HG03066 (cell line): ENCODE results near the gene PRSS27.
"Not testable (repeated sequence)": the region's sequence is repeated elsewhere in the genome, so short reads cannot be mapped to it uniquely, and the experiment has no call there.

ENCODE experiments used
- ATAC-seq: cut with Tn5 transposase; IDR thresholded peaks from one replicate; pipeline ENCODE4 v1.9.1; 2021; ENCODE audit warnings: low read depth; ENCODE audit not compliant: unreplicated experiment

The PRSS27 gene

GRCh38 chr16:2698965-2699750 lies 20.9 kb downstream of the PRSS27 start:
- no peak for ATAC-seq

- ATAC-seq = no peak
These were observed 21.7 kb downstream of the PRSS27 start for GRCh38 chr16:2698103-2698870.

- ATAC-seq = no peak
These were observed 22.5 kb downstream of the PRSS27 start for GRCh38 chr16:2697401-2697948.

- not testable (repeated sequence) for ATAC-seq
These were observed 23.3 kb downstream of the PRSS27 start for GRCh38 chr16:2696601-2697250.

- no peak for ATAC-seq
These were observed 26.9 kb downstream of the PRSS27 start for GRCh38 chr16:2692948-2693651.

GRCh38 chr16:2692251-2692947 lies 27.6 kb downstream of the PRSS27 start:
- ATAC-seq = no peak

- no peak for ATAC-seq
These were observed 28.4 kb downstream of the PRSS27 start for GRCh38 chr16:2691491-2692248.

- ATAC-seq = no peak
These were observed 29.2 kb downstream of the PRSS27 start for GRCh38 chr16:2690852-2691251.

- no peak for ATAC-seq
These were observed 29.8 kb downstream of the PRSS27 start for GRCh38 chr16:2689968-2690801.

GRCh38 chr16:2689422-2689821 lies 30.6 kb downstream of the PRSS27 start:
- ATAC-seq = not testable (repeated sequence)

GRCh38 chr16:2687531-2688308 lies 32.3 kb downstream of the PRSS27 start:
- no peak for ATAC-seq

- ATAC-seq = peak; percentile 52
These were observed 33.0 kb downstream of the PRSS27 start for GRCh38 chr16:2686912-2687507.

GRCh38 chr16:2686075-2686474 lies 33.9 kb downstream of the PRSS27 start:
- peak; percentile 37 for ATAC-seq

GRCh38 chr16:2683041-2683440 lies 37.0 kb downstream of the PRSS27 start:
- ATAC-seq = not testable (repeated sequence)

GRCh38 chr16:2682209-2683021 lies 37.6 kb downstream of the PRSS27 start, which contains the start of gene KCTD5:
Gene KCTD5, plus strand, starts transcription at chr16:2682523. Its CDS starts 26 bp downstream, at chr16:2682549.
- ATAC-seq = peak; percentile 47

GRCh38 chr16:2680360-2680759 lies 39.7 kb downstream of the PRSS27 start:
- not testable (repeated sequence) for ATAC-seq
